HG02885 (cell line): ENCODE data around the gene PDE6C.
"Not testable (repeated sequence)": the region's sequence is repeated elsewhere in the genome, so short reads cannot be mapped to it uniquely, and the experiment has no call there.

ENCODE experiments used
- ATAC-seq: cut with Tn5 transposase; IDR thresholded peaks from one replicate; pipeline ENCODE4 v1.9.1; 2021; ENCODE audit warnings: mild to moderate bottlenecking; ENCODE audit not compliant: unreplicated experiment, poor library complexity

The PDE6C gene

DNA sequence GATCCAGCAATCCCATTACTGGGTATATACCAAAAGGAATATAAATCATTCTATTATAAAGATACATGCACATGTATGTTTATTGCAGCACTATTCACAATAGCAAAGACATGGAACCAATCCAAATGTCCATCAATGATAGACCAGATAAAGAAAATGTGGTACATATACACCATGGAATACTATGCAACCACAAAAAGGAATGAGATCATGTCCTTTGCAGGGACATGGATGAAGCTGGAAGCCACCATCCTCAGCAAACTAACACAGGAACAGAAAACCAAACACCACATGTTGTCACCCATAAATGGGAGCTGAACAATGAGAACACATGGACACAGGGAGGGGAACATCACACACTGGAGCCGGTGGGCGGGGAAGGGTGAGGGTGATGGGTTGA, 84.2 kb downstream of the PDE6C start:
- not testable (repeated sequence) for ATAC-seq

DNA sequence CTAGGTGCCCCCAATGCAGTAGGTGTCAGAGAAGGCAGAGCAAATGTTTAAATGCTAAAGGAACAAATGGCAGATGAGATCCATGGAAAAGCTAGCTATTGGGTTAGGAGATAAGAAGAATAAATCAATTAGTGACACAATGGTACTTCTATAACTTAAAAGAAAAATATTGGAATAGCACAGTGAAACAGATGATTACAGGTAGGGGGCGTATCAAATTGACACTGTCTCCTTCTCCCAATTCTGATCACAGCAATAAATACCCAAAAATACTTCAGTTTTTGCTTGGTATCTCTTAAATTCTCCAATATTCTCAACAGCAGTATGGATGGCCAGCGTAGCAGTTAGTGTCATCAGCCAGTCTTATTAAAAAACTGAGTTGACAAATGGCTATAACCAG, 84.9 kb downstream of the PDE6C start:
- ATAC-seq = no peak

DNA sequence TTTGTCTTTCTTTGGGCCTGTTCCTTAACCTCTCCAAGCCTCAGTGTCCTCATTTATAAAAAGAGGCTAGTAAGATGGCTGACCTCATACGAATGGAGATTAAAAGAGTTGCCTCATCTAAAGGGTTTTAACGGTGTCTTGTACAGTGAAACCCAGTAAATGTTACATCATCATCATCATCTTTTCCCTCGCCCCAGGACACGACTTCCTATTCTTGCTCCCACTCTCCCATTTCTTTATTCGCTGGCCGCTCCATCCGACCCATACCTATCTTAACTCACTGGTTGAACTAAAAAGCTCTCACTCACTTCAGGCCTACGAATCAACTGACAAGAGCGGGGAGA, 89.5 kb downstream of the PDE6C start:
- peak; percentile 18 for ATAC-seq

DNA sequence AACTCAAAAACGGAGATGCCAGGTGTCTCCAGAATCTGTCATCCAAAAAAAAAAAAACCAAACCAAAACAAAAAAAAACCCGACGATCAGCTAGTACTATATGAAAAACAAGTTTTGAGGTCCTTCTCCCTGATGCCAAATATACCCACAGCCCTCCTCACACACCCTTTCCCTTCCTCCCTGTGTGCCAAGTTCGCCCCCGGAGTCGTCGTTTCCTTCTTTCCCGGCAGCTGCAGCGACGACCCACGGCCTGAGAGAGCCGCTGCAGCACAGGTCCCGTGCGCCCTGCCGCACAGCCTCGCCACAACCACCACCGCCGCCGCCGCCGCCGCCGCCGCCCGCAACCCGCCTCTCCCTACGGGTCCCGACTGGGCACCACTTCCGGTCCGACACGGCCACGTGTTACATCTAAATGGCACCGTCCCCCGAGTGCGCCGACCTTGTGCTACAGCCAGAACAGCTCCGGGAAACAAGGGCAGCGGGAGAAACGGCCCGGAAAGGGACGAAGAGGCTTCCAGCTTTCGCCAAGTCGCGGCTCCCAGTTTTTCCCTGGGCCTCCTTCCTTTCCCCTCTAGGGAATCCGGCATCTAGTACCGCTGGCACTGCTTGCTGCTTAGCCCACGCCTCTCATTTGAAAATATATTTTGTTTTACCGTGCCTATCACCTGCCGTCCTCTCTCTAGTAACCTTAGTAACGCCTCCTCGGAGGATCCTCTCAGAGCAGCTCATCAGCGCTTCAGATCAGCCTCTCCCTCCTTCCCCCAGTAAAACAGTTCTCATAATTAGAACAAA, 90.1 kb downstream of the PDE6C start, which contains the start of gene FRA10AC1:
TSS of gene FRA10AC1 (minus strand) at position 383 of the 792 bp plus-strand sequence. CDS start 2,486 bp downstream, outside the sequence.
- ATAC-seq = peak; percentile 84

DNA sequence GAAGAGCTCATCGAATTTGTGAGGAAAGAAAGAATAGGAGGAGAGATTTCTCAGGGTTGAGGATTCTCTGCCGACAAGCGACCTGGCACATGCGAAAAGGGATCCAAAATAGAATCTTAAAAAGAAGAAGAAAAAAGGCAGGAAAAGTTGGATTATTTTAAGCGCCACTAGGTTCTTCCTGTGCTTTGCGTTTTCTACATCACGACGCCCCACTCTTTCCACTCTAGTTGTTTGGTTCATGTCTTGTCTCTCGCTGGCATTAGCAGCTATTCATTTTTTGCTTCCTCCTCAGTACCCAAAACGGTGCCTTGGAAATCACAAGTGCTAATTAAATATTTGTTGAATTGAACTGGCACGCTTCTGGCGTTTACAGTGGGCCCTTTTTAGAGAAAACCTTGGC, 90.7 kb downstream of the PDE6C start:
- no peak for ATAC-seq

DNA sequence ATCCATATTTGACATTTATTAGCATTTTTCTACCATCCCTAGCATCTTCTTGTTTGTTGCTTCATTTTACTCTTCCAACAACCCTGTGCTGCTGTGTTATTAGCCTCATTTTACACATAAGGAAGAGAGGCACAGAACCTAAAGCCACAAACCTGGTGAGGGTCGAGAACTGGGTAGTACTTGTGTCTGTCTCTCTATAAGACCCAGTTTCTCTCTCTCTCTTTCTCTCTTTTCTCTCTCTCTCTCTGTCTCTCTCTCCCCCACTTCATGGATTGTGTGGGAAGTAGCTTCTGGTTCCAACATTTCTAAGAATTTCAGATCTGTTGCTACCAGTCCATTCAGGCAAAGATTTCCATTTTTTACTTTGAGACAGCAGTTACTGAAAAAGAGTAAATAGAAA, 91.5 kb downstream of the PDE6C start:
- no peak for ATAC-seq

DNA sequence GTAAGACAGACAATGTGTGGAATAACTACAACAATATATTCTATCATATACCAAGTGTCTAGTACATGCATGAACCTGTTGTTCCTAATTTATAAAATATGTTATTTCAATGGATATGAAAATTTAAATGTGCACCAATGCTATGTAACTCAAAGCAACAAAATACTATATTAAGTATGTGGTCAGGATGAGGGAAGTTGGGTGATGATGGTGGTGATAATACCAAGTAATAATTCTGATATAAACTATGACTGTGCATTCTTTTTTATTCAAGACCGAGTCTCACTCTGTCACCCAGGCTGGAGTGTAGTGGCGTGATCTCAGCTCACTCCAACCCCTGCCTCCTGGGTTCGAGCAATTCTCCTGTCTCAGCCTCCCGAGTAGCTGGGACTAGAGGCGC, 92.1 kb downstream of the PDE6C start:
- no peak for ATAC-seq

DNA sequence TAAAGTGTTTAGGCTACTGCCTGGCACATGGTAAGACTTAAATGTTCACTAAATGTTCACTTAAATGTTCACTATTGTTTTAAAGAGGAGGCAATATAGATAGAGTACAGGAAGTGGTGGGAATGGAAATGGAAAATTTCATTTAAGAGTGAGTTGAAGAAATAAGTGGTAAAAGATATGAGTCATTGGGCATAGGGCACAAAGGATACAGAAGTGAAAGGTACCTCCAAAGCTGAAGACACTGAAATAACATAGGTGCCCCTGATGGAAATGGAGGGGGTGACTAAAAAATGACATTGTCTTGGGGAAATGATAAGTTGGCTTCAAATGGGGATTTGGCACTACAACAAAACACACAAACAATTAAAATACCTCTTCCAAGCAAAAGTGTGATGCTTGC, 95.3 kb downstream of the PDE6C start:
- no peak for ATAC-seq

DNA sequence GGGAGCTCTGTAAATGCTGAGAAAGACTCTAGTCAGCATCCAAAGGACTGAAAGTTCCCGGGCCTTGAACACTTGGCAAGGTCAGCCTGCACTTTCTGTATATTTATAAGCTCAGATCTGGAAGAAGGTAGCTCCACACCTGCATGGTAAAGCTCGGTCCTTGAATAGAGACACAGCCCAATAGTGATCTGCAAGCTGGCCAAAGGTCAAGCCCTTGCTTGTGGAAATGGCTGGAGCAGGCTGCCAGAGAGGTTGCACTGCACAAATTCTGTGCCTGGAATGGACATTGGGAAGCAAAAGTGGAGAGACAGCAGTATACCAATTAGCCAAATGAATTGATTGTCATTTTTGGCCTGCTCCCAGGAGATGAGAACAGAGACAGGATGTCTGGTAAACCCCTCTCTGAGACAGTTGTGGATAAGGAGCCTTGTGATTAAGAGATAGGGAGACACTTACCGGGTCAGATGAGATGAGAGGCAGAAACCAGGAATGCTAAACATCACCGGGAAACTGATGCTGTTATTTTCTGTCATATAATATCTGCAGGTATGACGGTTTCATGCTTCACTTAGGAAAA, 98.1 kb downstream of the PDE6C start:
- ATAC-seq = no peak

DNA sequence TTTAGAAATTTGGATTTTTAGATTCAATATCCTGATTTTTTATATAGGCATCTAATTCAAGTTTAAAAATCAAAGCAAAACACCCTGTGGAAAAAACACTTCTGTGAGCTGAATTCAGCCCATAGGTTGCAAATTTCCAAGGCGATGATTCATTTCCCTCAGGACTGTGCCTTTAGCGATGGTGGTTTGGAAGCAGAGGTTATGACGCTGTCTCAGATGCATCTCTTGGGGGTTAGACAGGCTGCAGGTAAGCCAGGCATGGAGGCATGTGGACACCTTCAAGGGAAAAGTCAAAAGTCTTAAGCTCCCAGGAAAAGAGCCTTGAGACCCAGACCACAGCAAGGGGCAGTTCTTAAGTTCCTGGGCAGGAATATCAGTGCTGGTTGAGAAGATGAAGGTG, 99.6 kb downstream of the PDE6C start:
- no peak for ATAC-seq

DNA sequence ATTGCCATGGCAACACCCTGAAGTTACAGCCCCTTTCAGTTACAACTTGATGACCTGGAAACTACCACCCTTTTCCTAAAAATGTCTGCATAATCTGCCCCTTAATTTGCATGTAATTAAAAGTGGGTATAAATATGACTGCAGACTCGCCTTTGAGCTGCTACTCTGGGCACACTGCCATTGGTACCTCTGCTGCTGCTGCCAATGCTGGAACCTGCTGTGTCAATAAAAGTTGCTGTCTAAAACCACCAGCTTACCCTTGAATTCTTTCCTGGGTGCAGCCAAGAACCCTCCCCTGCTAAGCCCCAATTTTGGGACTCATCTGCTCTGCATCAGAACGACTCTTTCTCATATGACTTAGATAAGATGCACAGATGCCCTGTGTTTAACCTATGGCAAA, 100.3 kb downstream of the PDE6C start:
- ATAC-seq = no peak

DNA sequence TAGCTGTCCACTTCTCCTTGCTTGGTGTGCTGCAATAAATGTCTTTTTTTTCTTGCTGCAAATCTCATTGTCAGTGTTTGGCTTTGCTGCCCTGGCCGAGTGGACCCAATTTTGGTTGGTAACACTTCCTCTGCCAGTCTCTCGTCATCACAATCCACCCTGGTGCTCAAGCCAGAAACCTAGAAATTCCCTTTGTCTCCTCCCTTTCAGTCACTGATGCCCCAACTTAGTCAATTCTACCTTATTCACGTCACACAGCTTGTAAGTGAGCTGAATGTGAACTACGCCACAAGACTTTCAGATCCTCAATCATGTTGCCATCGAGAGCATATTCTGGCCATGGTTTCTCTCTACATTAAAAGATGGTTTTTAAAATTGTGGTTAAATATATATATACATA, 103.0 kb downstream of the PDE6C start:
- ATAC-seq = peak; percentile 86
